Breast epithelium (tissue), 4 donors: ENCODE results near the gene IP6K3. TPM values are rescaled to one million over a fixed set of nuclear protein-coding genes. Genes with fewer than 3 reads are reported as not detected.
A peak's percentile ranks its signal among the peaks of the same experiment; 100 is the strongest.

Experiments used
- DNase-seq, 2 donors: peaks; one replicate each; pipeline ENCODE4 v3.0.0-alpha.2; 2019; ENCODE audit warnings: low spot score in 2 of 2
- H3K27ac ChIP-seq, 2 donors: fragments of 200-600 bp; sonication (generic) in 1 of 2; one replicate each; pipeline ENCODE4 v1.5.1; 2016 to 2019; ENCODE audit warnings: mild to moderate bottlenecking in 1 of 2
- H3K27me3 ChIP-seq, 2 donors: fragments of 200-600 bp; sonication (generic) in 1 of 2; one replicate each; pipeline versions ENCODE4 v1.5.1 to v1.6.0; 2017 to 2019; ENCODE audit warnings: control low read depth in 1 of 2, mild to moderate bottlenecking in 1 of 2
- H3K36me3 ChIP-seq: fragments of 200-600 bp; one replicate; pipeline ENCODE4 v1.5.1; 2019
- H3K4me1 ChIP-seq, 2 donors: fragments of 200-600 bp; sonication (generic); one replicate each; pipeline ENCODE4 v1.5.1; 2016 to 2019; ENCODE audit warnings: control low read depth in 1 of 2
- H3K4me3 ChIP-seq, 3 donors: fragments of 200-600 bp; sonication (generic); 1 replicate in 2 of 3; 2 replicates in 1 of 3; pipeline ENCODE4 v1.5.1; 2016 to 2019; ENCODE audit warnings: mild to moderate bottlenecking in 3 of 3, moderate library complexity in 2 of 3
- H3K9me3 ChIP-seq, 2 donors: fragments of 200-600 bp; sonication (generic) in 1 of 2; one replicate each; pipeline ENCODE4 v1.5.1; 2016 to 2019; ENCODE audit warnings: control low read depth in 1 of 2
- CTCF ChIP-seq, 3 donors: fragments of 450-650 bp; IDR thresholded peaks; one replicate each; pipeline ENCODE4 v1.5.1; 2016 to 2017; ENCODE audit warnings: antibody characterized with exemption in 3 of 3, mild to moderate bottlenecking in 3 of 3, moderate library complexity in 3 of 3
- POLR2A ChIP-seq: fragments of 450-650 bp; IDR thresholded peaks from one replicate; pipeline ENCODE4 v1.6.1; 2016; ENCODE audit warnings: antibody characterized with exemption, mild to moderate bottlenecking, moderate library complexity
- POLR2AphosphoS5 ChIP-seq, 3 donors: sonication (generic); formaldehyde crosslinking; IDR thresholded peaks; one replicate each; pipeline ENCODE4 v1.6.1; 2017; ENCODE audit warnings: antibody characterized with exemption in 3 of 3
- intact Hi-C: fragments of 100-400 bp; cut with DNase I; formaldehyde crosslinking; loops from one replicate; pipeline ENCODE4 v1.15.1; 2023; ENCODE audit warnings: low total_unique reads
- total RNA-seq, 3 donors: library from RNA; depleted of rRNA; stranded (reverse); fragments of >200 nt; gene quantifications; one replicate each; pipeline ENCODE4 v1.1.0, GENCODE V29; 2016

IP6K3 gene
- total RNA-seq, 3 donors from 2014 or later = 0.15 to 4.2 (median 0.66) TPM

GRCh38 chr6:33742092-33742491, 4.6 kb downstream of the IP6K3 start:
- Histone ChIP-seq H3K4me3 (no peak overlapping the region), H3K4me1 (peaks cover 7 to 12% of the 10 kb centered on the region in 2 donors), H3K27me3 (no peaks in the 10 kb centered on the region), H3K9me3 (no peaks in the 10 kb centered on the region), H3K36me3 (no peaks in the 10 kb centered on the region), H3K27ac (no peak overlapping the region)
- intact Hi-C loops = no loop called here
- TF ChIP-seq CTCF (IDR thresholded peaks at IDR 0.05) = no peak
- TF ChIP-seq POLR2A = no peak
- TF ChIP-seq POLR2AphosphoS5 (IDR thresholded peaks at IDR 0.05) = no peak
- no peak for DNase-seq

- no peak for DNase-seq
- Histone ChIP-seq H3K27me3 (no peaks in the 10 kb centered on the region), H3K4me1 (peaks cover 7 to 12% of the 10 kb centered on the region in 2 donors), H3K36me3 (no peaks in the 10 kb centered on the region), H3K4me3 (no peak overlapping the region), H3K27ac (peak overlapping the region; percentile 80 to 83), H3K9me3 (no peaks in the 10 kb centered on the region)
- TF ChIP-seq CTCF (IDR thresholded peaks at IDR 0.05) = no peak
- no peak for TF ChIP-seq POLR2A
- TF ChIP-seq POLR2AphosphoS5 (IDR thresholded peaks at IDR 0.05) = no peak
- intact Hi-C loops = no loop called here
Measured at GRCh38 chr6:33740794-33741193, 5.9 kb downstream of the IP6K3 start.

GRCh38 chr6:33740204-33740608, 6.5 kb downstream of the IP6K3 start:
- no peaks in the 10 kb centered on the region for H3K27me3 ChIP-seq
- no peaks in the 10 kb centered on the region for H3K36me3 ChIP-seq
- peak overlapping the region; percentile 80 to 83 for H3K27ac ChIP-seq
- intact Hi-C loops = no loop called here
- H3K9me3 ChIP-seq = no peaks in the 10 kb centered on the region
- peaks cover 7 to 12% of the 10 kb centered on the region in 2 donors for H3K4me1 ChIP-seq
- DNase-seq = peak; percentile 73 to 81
- no peak overlapping the region for H3K4me3 ChIP-seq
- TF ChIP-seq POLR2AphosphoS5 (IDR thresholded peaks at IDR 0.05) = peak in 1 of 3 donors; percentile 53
- no peak for TF ChIP-seq POLR2A

- Histone ChIP-seq H3K27ac (peak overlapping the region; percentile 80 to 83), H3K36me3 (no peaks in the 10 kb centered on the region), H3K4me3 (no peak overlapping the region), H3K9me3 (no peaks in the 10 kb centered on the region), H3K4me1 (peaks cover 2 to 9% of the 10 kb centered on the region in 2 donors), H3K27me3 (no peaks in the 10 kb centered on the region)
- TF ChIP-seq CTCF (IDR thresholded peaks at IDR 0.05) (no peak), POLR2A (no peak), POLR2AphosphoS5 (IDR thresholded peaks at IDR 0.05) (no peak)
- DNase-seq = no peak
- intact Hi-C loops = no loop called here
Measured at GRCh38 chr6:33739571-33739970, 7.1 kb downstream of the IP6K3 start.

- Histone ChIP-seq H3K27ac (peak overlapping the region in 1 of 2 donors; percentile 83), H3K9me3 (no peaks in the 10 kb centered on the region), H3K4me3 (no peak overlapping the region), H3K27me3 (no peaks in the 10 kb centered on the region), H3K4me1 (peaks cover 0 to 7% of the 10 kb centered on the region in 2 donors), H3K36me3 (no peaks in the 10 kb centered on the region)
- no peak for TF ChIP-seq POLR2A
- intact Hi-C loops = no loop called here
- no peak for DNase-seq
Measured at GRCh38 chr6:33738879-33739278, 7.8 kb downstream of the IP6K3 start.

GRCh38 chr6:33738153-33738552, 8.6 kb downstream of the IP6K3 start:
- Histone ChIP-seq H3K4me1 (peaks cover 0 to 7% of the 10 kb centered on the region in 2 donors), H3K9me3 (no peaks in the 10 kb centered on the region), H3K36me3 (no peaks in the 10 kb centered on the region), H3K27ac (peak overlapping the region in 1 of 2 donors; percentile 25), H3K4me3 (no peak overlapping the region), H3K27me3 (no peaks in the 10 kb centered on the region)
- intact Hi-C loops = no loop called here
- TF ChIP-seq CTCF (IDR thresholded peaks at IDR 0.05) = no peak
- TF ChIP-seq POLR2AphosphoS5 (IDR thresholded peaks at IDR 0.05) = no peak
- TF ChIP-seq POLR2A = no peak
- no peak for DNase-seq
